GM19193 (cell line): ENCODE results near the gene SH3TC1.

ENCODE experiments used
- POLR2A ChIP-seq: IDR thresholded peaks from 4 replicates; pipeline ENCODE4 v1.6.1; 2011; ENCODE audit not compliant: insufficient read depth, insufficient read length; ENCODE audit errors: extremely low read depth

SH3TC1 gene

DNA sequence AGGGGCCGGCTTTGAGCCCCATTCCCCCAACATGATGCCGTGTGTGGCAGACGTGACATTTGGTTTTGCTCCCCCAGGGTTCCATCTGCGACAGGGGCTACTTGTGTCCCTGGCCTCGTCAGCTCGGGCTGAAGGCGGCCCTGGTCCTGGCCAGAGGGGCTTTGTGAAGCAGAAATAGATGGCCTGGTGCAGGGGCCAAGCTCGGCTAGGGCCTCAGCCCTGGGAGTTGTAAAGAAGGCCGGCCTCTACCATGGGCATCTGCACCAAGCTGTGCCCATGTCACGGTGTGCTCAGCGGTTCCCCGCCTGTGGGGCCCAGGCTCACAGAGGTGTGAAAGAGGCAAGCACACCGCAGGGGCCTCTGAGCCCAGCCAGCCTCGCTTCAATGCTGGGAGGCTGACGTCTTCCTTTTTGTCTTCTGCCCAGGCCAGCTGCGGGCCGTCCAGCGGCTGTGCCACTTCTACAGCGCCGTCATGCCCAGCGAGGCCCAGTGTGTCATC is 32.5 kb downstream of the SH3TC1 start:
- no peak for TF ChIP-seq POLR2A

DNA sequence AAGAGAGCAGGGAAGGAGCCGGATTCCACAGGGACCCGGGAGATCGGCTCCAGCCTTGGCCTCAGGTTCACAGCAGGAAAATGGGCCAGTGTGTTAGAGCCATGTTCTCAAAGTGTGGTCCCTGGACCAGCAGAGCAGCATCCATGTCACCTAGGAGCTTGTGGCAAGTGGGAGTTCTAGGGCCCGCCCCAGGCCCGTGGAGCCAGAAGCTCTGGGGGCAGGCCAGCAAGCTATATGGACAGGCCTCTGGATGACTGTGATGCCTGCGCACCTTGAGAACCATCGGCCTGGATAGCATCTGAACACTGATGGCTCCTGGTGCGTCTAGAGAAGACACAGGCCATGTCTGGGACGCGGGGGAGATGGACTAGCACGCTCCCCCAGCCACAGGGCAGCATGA is 33.7 kb downstream of the SH3TC1 start:
- no peak for TF ChIP-seq POLR2A

DNA sequence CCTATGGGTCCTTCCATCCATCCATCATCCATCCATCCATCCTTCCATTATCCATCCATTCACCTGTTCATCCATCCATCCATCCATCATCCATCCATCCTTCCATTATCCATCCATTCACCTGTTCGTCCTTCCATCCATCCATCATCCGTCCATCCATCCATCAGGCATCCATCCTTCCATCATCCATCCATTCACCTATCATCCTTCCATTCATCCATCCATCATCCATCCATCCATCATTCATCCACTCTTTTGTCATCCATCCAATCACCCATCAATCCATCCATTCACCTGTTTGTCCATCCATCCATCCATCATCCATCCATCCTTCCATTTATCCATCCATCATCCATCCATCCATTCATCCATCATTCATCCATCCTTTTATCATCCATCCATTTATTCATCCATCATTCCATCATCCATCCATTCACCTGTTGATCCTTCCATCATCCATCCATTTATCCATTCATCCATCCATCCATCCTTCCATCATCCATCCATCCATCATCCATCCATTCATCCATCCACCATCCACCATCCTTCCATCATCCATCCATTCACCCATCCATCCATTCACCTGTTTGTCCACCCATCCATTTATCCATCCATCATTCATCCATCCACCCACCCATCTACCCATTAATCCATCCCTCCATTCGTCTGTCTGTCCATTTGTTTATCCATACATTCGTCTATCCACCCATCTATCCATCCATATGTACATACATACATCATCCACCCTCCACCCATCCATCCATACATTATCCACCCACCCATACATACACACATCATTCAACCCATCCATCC is 34.8 kb downstream of the SH3TC1 start:
- TF ChIP-seq POLR2A = no peak

DNA sequence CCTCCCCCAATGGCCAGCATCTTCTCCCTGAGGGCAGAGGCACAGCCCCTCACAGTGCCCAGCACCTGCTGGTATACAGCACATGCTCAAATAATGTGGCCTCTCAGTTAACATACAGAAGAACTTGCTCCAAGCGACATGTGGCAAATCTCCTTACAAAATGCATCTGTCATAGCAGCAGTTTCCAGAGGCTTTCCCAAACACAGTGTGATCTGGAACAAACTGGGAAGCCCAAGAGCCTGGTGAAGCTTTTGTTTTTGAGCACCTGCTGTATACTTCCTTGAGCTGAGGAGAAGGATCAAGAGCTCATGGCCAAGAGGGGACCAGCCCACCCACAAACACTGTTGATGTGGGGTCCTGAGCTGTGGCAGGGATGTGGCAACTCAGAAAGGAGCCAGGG is 35.6 kb downstream of the SH3TC1 start:
- no peak for TF ChIP-seq POLR2A

DNA sequence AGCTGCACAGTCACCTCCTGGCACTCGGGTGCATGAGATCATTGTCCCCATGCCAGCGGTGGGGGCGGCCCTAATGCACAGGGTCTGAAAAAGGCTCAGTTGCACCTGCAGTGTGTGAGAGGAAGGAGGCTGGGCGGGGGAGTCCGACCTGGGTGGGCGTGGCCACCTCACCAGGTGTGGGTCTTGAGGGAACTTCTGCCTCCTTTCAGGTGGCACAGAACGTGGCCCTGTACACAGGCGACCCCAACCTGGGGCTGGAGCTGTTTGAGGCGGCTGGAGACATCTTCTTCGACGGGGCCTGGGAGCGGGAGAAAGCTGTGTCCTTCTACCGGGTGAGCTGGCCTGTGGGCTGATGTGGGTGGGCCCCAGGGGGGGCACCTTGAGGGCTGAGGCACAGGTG is 36.1 kb downstream of the SH3TC1 start:
- TF ChIP-seq POLR2A = no peak

DNA sequence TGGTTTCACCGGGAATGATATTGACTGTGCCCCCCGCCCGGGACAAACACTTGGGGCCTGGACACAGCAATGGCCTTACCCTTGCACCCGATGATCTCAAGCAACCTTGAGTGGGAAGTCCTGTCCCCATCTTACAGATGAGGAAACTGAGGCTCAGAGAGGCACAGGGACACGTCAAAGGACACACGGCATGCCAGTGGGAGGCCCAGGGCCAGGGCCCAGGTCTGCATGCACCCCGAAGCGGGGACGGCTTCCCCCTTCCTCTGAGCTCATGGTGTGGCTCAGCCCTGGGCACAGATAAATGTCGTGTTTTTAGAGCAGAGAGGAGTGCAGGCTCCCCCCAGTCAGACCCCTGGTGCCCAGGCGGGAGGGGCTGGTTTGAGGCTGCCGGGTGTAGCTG is 36.6 kb downstream of the SH3TC1 start:
- no peak for TF ChIP-seq POLR2A

DNA sequence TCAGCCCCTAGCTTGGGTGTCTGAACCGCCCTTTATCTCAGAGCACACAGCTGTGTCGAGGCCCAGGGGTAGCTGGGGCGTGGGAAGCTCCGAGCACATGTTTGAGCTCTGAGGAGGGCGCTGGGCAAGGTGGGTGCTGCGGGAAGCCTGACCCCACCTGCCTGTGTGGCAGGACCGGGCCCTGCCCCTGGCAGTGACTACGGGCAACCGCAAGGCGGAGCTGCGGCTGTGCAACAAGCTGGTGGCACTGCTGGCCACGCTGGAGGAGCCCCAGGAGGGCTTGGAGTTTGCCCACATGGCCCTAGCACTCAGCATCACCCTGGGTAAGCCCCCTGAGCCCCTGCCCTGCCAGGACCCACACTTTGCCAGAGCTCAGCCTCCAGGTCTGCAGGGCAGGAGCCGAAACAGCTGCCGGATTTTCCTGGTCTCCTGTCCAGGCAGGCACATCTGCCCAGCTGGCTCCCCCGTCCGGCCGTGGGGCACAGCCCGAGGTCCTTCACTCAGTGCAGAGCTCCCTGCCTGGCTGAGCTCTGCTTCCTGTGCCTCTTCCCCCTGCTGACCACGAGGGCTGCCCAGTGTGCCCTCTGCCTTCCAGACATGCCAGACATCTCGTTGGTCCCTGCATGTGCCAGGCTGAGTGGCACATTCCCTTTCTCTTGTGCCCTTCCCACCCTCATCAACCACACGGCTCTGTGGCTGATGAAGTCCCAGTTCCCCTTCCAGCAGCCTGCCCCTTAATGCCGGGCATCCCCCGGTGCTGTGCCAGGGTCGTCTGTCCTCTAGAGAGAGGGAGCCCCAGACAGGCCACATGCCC is 37.2 kb downstream of the SH3TC1 start:
- no peak for TF ChIP-seq POLR2A

DNA sequence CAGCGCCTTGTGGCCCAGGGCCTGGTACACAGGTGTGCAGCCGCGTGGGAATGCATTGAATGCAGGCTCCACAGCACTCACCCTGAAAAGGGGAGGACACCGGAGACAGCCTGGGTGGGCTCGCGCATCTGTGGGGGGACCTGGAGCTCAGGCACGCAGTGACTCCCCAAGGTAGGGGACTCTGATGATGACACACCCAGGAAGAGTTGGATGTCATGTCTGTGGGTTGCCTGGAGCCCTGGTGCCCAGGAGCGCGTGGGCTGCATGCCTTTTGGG is 37.8 kb downstream of the SH3TC1 start:
- TF ChIP-seq POLR2A = no peak

DNA sequence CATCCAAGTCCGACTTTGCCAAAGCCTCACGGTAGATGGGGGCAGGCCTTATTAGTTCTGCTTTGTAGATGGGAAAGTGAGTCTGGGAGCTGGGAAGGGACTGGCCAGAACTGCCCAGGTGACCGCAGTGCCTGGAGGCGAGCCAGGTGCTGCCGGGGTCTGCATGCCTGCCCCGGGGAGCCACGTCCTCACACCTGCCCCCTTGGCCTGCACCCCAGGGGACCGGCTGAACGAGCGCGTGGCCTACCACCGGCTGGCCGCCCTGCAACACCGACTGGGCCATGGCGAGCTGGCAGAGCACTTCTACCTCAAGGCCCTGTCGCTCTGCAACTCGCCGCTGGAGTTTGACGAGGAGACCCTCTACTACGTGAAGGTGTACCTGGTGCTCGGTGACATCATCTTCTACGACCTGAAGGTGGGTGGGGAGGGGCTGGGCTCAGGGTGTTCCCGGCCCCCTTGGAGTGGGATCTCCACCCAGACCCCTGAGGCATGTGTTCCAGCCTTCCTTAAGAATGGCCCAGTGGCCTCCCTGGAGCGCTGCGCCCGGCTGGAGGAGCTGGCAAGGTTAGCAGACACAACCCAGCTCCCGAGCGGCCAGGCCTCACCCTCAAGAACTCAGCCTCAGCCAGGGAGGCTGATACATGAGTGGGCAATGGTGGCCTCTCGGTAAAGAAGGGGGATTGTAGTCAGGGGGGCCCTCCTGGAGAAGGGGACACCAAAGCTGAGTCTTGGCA is 38.3 kb downstream of the SH3TC1 start:
- TF ChIP-seq POLR2A = no peak

DNA sequence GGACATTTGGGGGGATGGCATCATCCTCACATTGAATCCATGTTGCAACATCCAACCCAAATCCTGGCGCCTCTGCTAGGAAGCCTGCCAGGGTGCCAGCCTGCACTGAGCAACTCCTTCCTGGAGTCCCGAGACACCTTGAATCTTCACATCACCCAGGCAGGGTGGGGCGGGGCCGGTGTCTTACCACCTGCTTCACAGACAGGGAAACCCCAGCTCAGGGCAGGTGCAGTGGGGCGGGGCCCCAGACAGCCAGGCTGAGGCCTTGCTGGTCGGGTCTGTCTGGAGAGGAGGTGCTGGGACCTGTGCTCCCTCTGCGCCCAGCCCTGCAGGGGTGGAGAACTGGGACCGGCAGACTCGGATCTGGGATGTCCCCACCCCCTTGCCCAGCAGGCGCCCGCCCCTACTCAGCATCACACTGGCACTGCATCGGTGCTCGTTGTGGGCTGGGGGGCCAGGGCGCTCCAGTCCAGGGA is 39.0 kb downstream of the SH3TC1 start:
- TF ChIP-seq POLR2A = no peak

DNA sequence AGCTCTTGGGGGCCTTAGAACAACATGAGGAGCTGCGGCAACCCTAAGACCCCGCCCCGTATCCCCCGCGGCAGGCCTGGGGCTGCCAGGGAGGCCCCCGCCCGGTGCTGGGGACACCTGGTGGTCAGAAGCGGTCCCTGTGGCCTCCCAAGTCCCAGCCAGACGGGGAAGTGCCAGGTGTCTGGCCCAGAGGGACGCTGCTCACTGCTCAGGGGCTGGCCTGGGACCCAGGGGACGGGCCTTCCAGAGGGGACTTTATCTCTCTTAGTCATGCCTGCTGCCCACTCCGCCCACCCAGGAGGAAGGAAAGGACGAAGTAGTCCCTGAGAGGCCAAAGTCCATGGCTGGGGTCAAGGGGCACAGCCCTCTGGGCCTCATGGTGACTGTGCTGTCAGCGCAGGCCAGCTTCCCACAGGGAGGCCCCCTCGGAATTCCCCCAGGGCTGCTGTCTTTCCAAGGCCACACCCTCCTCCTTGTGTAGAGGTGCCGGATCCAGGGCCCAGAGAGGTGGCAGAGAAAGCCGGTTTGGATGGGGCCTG is 39.5 kb downstream of the SH3TC1 start:
- no peak for TF ChIP-seq POLR2A

DNA sequence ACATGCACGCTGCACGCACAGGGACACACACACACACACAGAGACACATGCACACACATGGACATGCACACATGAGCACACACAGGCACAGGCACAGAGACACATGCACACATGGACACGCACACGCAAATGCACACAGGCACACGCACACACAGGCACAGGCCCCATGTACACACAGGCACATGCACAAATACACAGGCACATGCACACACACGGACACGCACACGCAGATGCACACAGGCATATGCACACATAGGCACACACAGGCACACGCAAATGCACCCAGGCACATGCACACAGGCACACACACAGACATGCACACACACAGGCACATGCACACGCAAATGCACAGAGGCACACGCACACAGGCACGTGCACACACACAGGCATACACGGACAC is 40.1 kb downstream of the SH3TC1 start:
- no peak for TF ChIP-seq POLR2A

DNA sequence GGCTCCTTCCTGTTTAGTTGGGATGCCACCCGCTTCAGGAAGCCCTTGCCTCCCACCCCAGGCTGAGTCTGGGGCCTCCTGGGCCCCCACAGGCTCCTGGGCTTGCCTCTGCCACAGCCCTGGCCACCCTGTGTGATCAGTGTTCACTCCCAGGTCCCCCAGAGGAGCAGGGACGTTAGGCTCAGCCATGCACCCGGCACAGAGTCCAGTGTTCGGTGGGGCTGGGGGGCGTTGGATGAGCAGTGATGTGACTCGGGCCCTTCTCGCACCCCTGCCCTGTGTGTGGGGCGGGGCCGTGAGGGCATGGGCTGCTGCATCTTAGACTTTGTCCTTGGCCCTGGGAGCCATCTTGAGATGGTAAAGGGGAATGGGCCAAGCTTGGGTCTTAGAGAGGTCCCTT is 40.6 kb downstream of the SH3TC1 start:
- no peak for TF ChIP-seq POLR2A

DNA sequence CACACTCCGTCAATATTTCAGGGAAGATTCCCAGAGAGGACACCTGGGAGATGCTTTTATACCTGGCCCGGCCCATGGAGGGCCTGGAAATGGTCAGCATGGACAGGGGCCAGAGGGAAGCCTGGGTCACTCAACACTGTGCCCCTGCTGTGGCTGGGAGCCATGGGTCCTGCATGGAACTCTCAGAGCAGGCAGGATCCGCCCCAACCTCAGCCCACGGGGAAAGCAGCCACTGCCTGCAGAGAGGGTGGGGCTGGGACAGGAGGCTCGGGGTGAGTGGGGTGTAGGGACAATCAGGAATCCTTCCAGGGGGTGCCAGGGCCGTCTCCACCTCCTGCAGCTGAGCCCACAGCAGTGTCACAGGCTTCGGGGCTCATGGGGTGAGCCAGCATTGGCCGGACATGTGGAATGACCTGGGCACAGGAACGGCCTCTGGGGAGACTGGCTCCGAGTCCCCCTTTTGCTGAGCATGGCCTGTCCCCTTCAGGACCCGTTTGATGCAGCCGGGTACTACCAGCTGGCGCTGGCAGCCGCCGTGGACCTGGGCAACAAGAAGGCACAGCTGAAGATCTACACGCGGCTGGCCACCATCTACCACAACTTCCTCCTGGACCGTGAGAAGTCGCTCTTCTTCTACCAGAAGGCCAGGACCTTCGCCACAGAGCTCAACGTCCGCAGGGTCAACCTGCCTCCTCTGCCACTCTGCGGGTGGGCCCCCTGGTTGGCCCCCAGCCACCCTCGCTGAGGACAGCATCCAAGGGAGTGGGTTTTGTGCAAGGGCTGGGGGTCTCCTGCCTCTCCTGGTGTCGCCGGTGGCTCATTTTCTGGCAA is 41.3 kb downstream of the SH3TC1 start:
- TF ChIP-seq POLR2A = no peak
